ENCODE measurements around the gene APC2.

GRCh38 chr19:1505991-1506881 is 56.3 kb downstream of the APC2 start:
- TF ChIP-seq, protein P1, sequence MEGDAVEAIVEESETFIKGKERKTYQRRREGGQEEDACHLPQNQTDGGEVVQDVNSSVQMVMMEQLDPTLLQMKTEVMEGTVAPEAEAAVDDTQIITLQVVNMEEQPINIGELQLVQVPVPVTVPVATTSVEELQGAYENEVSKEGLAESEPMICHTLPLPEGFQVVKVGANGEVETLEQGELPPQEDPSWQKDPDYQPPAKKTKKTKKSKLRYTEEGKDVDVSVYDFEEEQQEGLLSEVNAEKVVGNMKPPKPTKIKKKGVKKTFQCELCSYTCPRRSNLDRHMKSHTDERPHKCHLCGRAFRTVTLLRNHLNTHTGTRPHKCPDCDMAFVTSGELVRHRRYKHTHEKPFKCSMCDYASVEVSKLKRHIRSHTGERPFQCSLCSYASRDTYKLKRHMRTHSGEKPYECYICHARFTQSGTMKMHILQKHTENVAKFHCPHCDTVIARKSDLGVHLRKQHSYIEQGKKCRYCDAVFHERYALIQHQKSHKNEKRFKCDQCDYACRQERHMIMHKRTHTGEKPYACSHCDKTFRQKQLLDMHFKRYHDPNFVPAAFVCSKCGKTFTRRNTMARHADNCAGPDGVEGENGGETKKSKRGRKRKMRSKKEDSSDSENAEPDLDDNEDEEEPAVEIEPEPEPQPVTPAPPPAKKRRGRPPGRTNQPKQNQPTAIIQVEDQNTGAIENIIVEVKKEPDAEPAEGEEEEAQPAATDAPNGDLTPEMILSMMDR (IDR thresholded peaks at IDR 0.05): no peak
- no peak for TF ChIP-seq POLR2A (IDR thresholded peaks at IDR 0.05)
